HepG2 (cell line): ENCODE measurements around the gene TM2D3. TPM values are rescaled to one million over a fixed set of nuclear protein-coding genes. Genes with fewer than 3 reads are reported as not detected.

ENCODE experiments used
- ATAC-seq: fragments of 200-7000 bp; cut with Tn5 transposase; 3 replicates; pipeline ENCODE4 v1.9.1; 2020; ENCODE audit warnings: mild to moderate bottlenecking, moderate library complexity
- BruUV-seq: library from RNA; stranded (reverse); fragments of 400-500 nt; replicated peaks from 2 replicates; lab custom pipeline; 2021; lab: Mats Ljungman, UMichigan
- CTCF ChIA-PET: fragments of 300-600 bp; formaldehyde crosslinking; extraction: SDS; loops from one replicate; lab custom pipeline; 2021; ENCODE audit warnings: low total read pairs, inconsistent platforms, low intra/inter-chr PET ratio; lab: Yijun Ruan, JAX
- POLR2A ChIA-PET: fragments of 350-600 bp; sonication (Branson Sonifier 250); formaldehyde crosslinking; loops from one replicate; lab custom pipeline; 2020; ENCODE audit warnings: antibody characterized with exemption, inconsistent platforms; lab: Yijun Ruan, JAX
- DNase-seq: peaks from one replicate; pipeline ENCODE4 v3.0.0-alpha.2; 2015; ENCODE audit warnings: low spot score
- FAIRE-seq: peaks from 3 replicates; lab custom pipeline; 2011; peaks lifted over from hg19 to GRCh38; lab: Jason Lieb, UNC
- H2AFZ ChIP-seq: one replicate; pipeline ENCODE4 v1.6.1; 2011; ENCODE audit warnings: low read length, inconsistent platforms
- H3K27ac ChIP-seq: fragments of 300-600 bp; 3 replicates; pipeline ENCODE4 v1.8.0; 2011; ENCODE audit warnings: mixed run types, mild to moderate bottlenecking, mixed read lengths, low read length, inconsistent platforms; ENCODE audit not compliant: insufficient read depth; ENCODE audit errors: extremely low read length
- H3K27me3 ChIP-seq, 2 experiments: fragments of 200-600 bp in 1 of 2; 2 replicates in 1 of 2; 3 replicates in 1 of 2; pipeline versions ENCODE4 v1.6.0 to v1.8.0; 2011; ENCODE audit warnings: low read length in 2 of 2, mild to moderate bottlenecking in 2 of 2, moderate library complexity in 2 of 2, inconsistent platforms in 1 of 2; ENCODE audit not compliant: insufficient read depth in 2 of 2, control insufficient read depth in 1 of 2
- H3K36me3 ChIP-seq, 2 experiments: fragments of 200-600 bp in 1 of 2; replicated peaks in 1 of 2; 2 replicates in 1 of 2; 3 replicates in 1 of 2; pipeline versions ENCODE4 v1.5.1 to v1.8.0; 2011; ENCODE audit warnings: low read length in 2 of 2, inconsistent platforms in 1 of 2; ENCODE audit not compliant: insufficient read depth in 2 of 2, control insufficient read depth in 1 of 2
- H3K4me1 ChIP-seq: 2 replicates; pipeline ENCODE4 v1.5.1; 2012; ENCODE audit warnings: low read length, inconsistent platforms; ENCODE audit not compliant: insufficient read depth
- H3K4me2 ChIP-seq: 2 replicates; pipeline ENCODE4 v1.6.0; 2011; ENCODE audit warnings: low read depth, low read length, inconsistent platforms
- H3K4me3 ChIP-seq, 3 experiments: fragments of 200-600 bp in 1 of 3; sonication (generic), shearing (Covaris generic) in 1 of 3; replicated peaks in 1 of 3; 2 replicates each; pipeline ENCODE4 v1.5.1; 2011 to 2016; ENCODE audit warnings: low read length in 3 of 3, inconsistent platforms in 2 of 3, low read depth in 2 of 3, mild to moderate bottlenecking in 2 of 3, control low read depth in 1 of 3, mixed read lengths in 1 of 3; ENCODE audit not compliant: insufficient read depth in 1 of 3
- H3K79me2 ChIP-seq: one replicate; pipeline ENCODE4 v1.6.1; 2011; ENCODE audit warnings: low read length, inconsistent platforms; ENCODE audit not compliant: insufficient read depth
- H3K9ac ChIP-seq: 2 replicates; pipeline ENCODE4 v1.6.0; 2011; ENCODE audit warnings: mild to moderate bottlenecking, low read depth, low read length, inconsistent platforms; ENCODE audit not compliant: insufficient read depth
- H3K9me3 ChIP-seq: 2 replicates; pipeline ENCODE4 v1.5.1; 2012; ENCODE audit warnings: mild to moderate bottlenecking, low read length
- H4K20me1 ChIP-seq: 2 replicates; pipeline ENCODE4 v1.6.0; 2011; ENCODE audit warnings: inconsistent platforms, mild to moderate bottlenecking, low read length, moderate library complexity; ENCODE audit not compliant: insufficient read depth
- BCL6 ChIP-seq: IDR thresholded peaks from 2 replicates; pipeline ENCODE4 v1.6.1; 2016; ENCODE audit warnings: missing genetic modification reagents, missing compliant biosample characterization
- FOXJ3 ChIP-seq: sonication (generic); formaldehyde crosslinking; IDR thresholded peaks from 2 replicates; pipeline ENCODE4 v1.4.0; 2020; ENCODE audit warnings: missing genetic modification reagents, mild to moderate bottlenecking, borderline replicate concordance
- HCFC1 ChIP-seq: fragments of 150-350 bp; IDR thresholded peaks from 2 replicates; pipeline ENCODE4 v1.6.1; 2014; ENCODE audit warnings: low read depth, low read length
- KDM5A ChIP-seq: fragments of 200-600 bp; sonication (generic); IDR thresholded peaks from 2 replicates; pipeline ENCODE4 v1.7.0; 2018; ENCODE audit warnings: antibody characterized with exemption, mild to moderate bottlenecking, low read length, borderline replicate concordance
- NFE2 ChIP-seq: sonication (generic); formaldehyde crosslinking; IDR thresholded peaks from 2 replicates; pipeline ENCODE4 v1.4.0; 2020; ENCODE audit warnings: missing genetic modification reagents
- NFE2L1 ChIP-seq: sonication (generic); formaldehyde crosslinking; IDR thresholded peaks from 2 replicates; pipeline ENCODE4 v1.4.0; 2020; ENCODE audit warnings: missing genetic modification reagents, mild to moderate bottlenecking, borderline replicate concordance
- RBM39 ChIP-seq: fragments of 200-400 bp; formaldehyde crosslinking; IDR thresholded peaks from one replicate; pipeline ENCODE4 v1.6.1; 2018; ENCODE audit warnings: antibody characterized with exemption, mild to moderate bottlenecking, low read depth, low read length; ENCODE audit not compliant: poor library complexity, severe bottlenecking
- WGBS: methylation state at CpG from one replicate; pipeline ENCODE4 v1.1.6; 2017; ENCODE audit warnings: low lambda C conversion rate; 5-methylcytosine and 5-hydroxymethylcytosine counted together
- in situ Hi-C: cut with HindIII; loops from 2 replicates; pipeline ENCODE4 v1.10.0; 2017; ENCODE audit warnings: low pct_unique_long_range_greater_than_20kb; ENCODE audit not compliant: extremely low pct_ligation_motif_present
- intact Hi-C: fragments of 100-400 bp; cut with micrococcal nuclease; formaldehyde crosslinking; loops from one replicate; pipeline ENCODE4 v1.10.0; 2022; ENCODE audit not compliant: unreplicated experiment
- polyA plus RNA-seq, 8 experiments: library from polyadenylated mRNA; depleted of rRNA in 3 of 8; stranded (reverse) in 7 of 8; unstranded in 1 of 8; fragments of >200 nt; fragmentation: Illumina TruSeq in 4 of 8; extraction: Trizol in 4 of 8; gene quantifications; 2 replicates each; pipeline versions ENCODE4 v1.2.1 to v1.2.3, GENCODE V29; 2011 to 2016; ENCODE audit warnings: low read depth in 4 of 8, missing spikeins in 1 of 8, mixed read lengths in 1 of 8; ENCODE audit not compliant: insufficient read depth in 1 of 8
- total RNA-seq, 5 experiments: library from RNA; depleted of rRNA; stranded (reverse); fragments of >200 nt; fragmentation: Illumina TruSeq; extraction: Trizol; gene quantifications; 2 replicates each; pipeline ENCODE4 v1.2.3, GENCODE V29; 2016; ENCODE audit warnings: low read depth in 1 of 5
- TF ChIP-seq, protein P1 (sequence below): sonication (generic); formaldehyde crosslinking; conservative IDR thresholded peaks from 2 replicates; pipeline ENCODE4 v1.8.0; 2022; ENCODE audit warnings: mild to moderate bottlenecking, moderate library complexity, missing genetic modification reagents
- TF ChIP-seq, protein P2 (sequence below), 2 experiments: sonication (generic) in 1 of 2; formaldehyde crosslinking in 1 of 2; IDR thresholded peaks; 2 replicates each; pipeline versions ENCODE4 v1.4.0 to v1.6.1; 2018 to 2020; ENCODE audit warnings: missing genetic modification reagents in 2 of 2, borderline replicate concordance in 1 of 2, low read depth in 1 of 2, mild to moderate bottlenecking in 1 of 2, missing biosample characterization in 1 of 2

TM2D3 gene
- total and polyA plus RNA-seq, 2 of the 13 experiments (the other 11 are each of a cell fraction or from before 2014, with no cell fraction given), result 31.1 to 72.7 TPM

DNA sequence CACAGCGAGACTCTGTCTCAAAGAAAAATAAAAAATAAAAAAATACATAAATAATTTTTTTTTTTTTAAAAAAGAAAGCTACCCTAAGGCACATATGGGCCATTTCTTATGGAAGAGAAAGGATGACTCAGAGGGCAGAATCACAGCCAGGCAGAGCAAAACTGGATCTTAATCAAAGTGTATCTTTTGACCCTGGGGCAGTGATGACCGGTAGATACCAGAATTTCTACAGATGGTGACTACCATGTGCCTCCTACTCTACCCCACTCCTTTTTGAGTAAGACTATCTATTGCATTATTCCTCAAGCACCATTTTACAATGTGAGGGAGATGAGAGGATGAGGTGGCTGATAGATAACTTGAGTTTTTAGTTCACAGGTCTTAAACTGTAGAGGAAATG lies 46.1 kb upstream of the TM2D3 start:
- Histone ChIP-seq H3K79me2 (no peaks in the 10 kb centered on the region), H3K27me3 (no peaks in the 10 kb centered on the region), H3K36me3 (peaks cover 7 to 61% of the 10 kb centered on the region in 2 experiments; a peak in 4 of 5 replicates), H2AFZ (no peak overlapping the region), H3K4me3 (no peak overlapping the region), H3K9ac (no peak overlapping the region), H3K9me3 (no peaks in the 10 kb centered on the region), H4K20me1 (no peaks in the 10 kb centered on the region), H3K4me1 (no peaks in the 10 kb centered on the region), H3K4me2 (no peak overlapping the region), H3K27ac (no peak overlapping the region)
- TF ChIP-seq FOXJ3 (no peak), BCL6 (no peak), HCFC1 (no peak), RBM39 (no peak), NFE2 (CRISPR knock-in tag) (no peak), KDM5A (no peak), NFE2L1 (no peak)
- TF ChIP-seq, protein P1, sequence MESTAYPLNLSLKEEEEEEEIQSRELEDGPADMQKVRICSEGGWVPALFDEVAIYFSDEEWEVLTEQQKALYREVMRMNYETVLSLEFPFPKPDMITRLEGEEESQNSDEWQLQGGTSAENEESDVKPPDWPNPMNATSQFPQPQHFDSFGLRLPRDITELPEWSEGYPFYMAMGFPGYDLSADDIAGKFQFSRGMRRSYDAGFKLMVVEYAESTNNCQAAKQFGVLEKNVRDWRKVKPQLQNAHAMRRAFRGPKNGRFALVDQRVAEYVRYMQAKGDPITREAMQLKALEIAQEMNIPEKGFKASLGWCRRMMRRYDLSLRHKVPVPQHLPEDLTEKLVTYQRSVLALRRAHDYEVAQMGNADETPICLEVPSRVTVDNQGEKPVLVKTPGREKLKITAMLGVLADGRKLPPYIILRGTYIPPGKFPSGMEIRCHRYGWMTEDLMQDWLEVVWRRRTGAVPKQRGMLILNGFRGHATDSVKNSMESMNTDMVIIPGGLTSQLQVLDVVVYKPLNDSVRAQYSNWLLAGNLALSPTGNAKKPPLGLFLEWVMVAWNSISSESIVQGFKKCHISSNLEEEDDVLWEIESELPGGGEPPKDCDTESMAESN (CRISPR knock-in tag), result no peak
- TF ChIP-seq, protein P2, sequence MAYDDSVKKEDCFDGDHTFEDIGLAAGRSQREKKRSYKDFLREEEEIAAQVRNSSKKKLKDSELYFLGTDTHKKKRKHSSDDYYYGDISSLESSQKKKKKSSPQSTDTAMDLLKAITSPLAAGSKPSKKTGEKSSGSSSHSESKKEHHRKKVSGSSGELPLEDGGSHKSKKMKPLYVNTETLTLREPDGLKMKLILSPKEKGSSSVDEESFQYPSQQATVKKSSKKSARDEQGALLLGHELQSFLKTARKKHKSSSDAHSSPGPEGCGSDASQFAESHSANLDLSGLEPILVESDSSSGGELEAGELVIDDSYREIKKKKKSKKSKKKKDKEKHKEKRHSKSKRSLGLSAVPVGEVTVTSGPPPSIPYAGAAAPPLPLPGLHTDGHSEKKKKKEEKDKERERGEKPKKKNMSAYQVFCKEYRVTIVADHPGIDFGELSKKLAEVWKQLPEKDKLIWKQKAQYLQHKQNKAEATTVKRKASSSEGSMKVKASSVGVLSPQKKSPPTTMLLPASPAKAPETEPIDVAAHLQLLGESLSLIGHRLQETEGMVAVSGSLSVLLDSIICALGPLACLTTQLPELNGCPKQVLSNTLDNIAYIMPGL (CRISPR knock-in tag; IDR thresholded peaks at IDR 0.05; ENCODE audit: borderline replicate concordance in 1 of 2, low read depth in 1 of 2), result no peak
- in situ Hi-C loops, result no loop called here
- intact Hi-C loops, result no loop called here
- FAIRE-seq (no peak), DNase-seq (no peak), ATAC-seq (no peak)
- 96% methylated on average over 2 of the region's 2 CpGs for WGBS
- BruUV-seq, result no TSS peak
- CTCF ChIA-PET, result no interaction called here
- POLR2A ChIA-PET, result no interaction called here
